ENCODE data around the gene RALGAPA1. TPM values are rescaled to one million over a fixed set of nuclear protein-coding genes. Genes with fewer than 3 reads are reported as not detected.
A peak's percentile ranks its signal among the peaks of the same experiment; 100 is the strongest.

RALGAPA1 gene
- total and polyA plus RNA-seq, 4 donors = 64.9 to 189 (median 86.1) TPM

DNA sequence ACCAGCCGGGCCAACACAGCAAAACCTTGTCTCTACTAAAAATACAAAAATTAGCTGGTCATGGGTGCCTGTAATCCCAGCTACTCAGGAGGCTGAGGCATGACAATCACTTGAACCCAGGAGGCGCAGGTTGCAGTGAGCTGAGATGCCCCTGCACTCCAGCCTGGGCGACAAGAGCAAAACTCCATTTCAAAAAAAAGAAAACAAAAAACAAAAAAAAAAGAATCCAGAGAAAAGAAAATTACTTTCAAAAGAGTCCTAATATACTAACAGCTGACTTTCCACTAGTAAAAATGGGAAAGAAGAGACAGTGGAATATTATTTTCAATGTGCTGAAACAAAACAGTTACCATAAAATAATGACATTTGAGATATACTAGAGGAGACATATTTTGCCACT lies 283.4 kb downstream of the RALGAPA1 start:
- Histone ChIP-seq H3K4me3 (ENCODE audit: low read depth, low read length) (no peak overlapping the region), H3K27me3 (ENCODE audit: control insufficient read depth, insufficient read depth, low read length) (peaks cover 14% of the 10 kb centered on the region), H3K4me1 (ENCODE audit: control insufficient read depth, insufficient read depth, low read length) (no peaks in the 10 kb centered on the region), H3K9me3 (ENCODE audit: control insufficient read depth, insufficient read depth, low read length) (peaks cover 1% of the 10 kb centered on the region), H3K27ac (ENCODE audit: low read depth, low read length) (no peak overlapping the region), H3K36me3 (ENCODE audit: control insufficient read depth, insufficient read depth, low read length) (no peaks in the 10 kb centered on the region)
- DNase-seq (ENCODE audit: low read depth in 4 of 6, low spot score in 6 of 6) = no peak
- 100% methylated on average over 2 of the region's 3 CpGs for WGBS (ENCODE audit: insufficient coverage)

DNA sequence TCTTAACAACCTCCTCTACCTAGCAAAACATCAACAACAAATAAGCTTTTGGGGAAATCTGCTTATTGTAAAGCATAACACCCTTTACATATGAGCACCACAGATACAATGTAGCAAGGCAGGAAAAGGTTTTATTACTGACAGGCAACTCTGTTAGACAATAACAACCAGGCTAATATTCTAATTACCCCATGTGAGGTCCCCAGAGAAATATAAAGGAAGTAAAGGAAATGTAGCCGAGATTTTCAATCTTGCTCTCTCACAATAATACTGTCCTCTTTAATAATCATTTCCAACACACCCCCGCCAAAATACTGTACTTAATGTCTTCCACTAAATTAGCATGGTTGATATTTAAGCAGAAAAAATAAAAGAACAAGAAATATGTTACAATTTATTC lies 289.1 kb downstream of the RALGAPA1 start:
- Histone ChIP-seq H3K36me3 (ENCODE audit: control insufficient read depth, insufficient read depth, low read length) (no peaks in the 10 kb centered on the region), H3K27me3 (ENCODE audit: control insufficient read depth, insufficient read depth, low read length) (no peaks in the 10 kb centered on the region)
- WGBS (ENCODE audit: insufficient coverage) = no CpG with 5 or more reads among the region's 2 CpGs

DNA sequence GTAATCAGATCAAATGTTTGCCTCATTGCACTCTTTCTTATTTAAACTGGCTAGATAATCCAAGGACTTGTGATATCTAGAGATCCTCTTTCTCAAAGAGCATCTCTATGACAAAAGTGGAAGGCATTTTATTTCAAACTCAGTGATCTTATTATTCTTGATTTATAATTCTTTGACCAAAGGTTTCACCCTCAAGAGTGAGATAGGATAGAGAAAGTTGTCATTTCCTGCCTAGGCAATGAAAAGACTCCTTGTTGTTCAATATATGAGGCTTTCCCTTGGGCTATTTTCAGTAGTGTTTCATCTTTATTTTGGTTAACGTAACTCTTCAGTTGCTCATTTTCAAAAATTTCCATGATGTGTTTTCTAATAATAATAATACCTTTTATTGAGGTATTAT lies 293.2 kb downstream of the RALGAPA1 start:
- no CpG with 5 or more reads among the region's 1 CpG for WGBS (ENCODE audit: insufficient coverage)
- Histone ChIP-seq H3K27ac (ENCODE audit: low read depth, low read length) (no peak overlapping the region), H3K4me1 (ENCODE audit: control insufficient read depth, insufficient read depth, low read length) (no peaks in the 10 kb centered on the region), H3K36me3 (ENCODE audit: control insufficient read depth, insufficient read depth, low read length) (no peaks in the 10 kb centered on the region), H3K4me3 (ENCODE audit: low read depth, low read length) (no peak overlapping the region), H3K9me3 (ENCODE audit: control insufficient read depth, insufficient read depth, low read length) (no peaks in the 10 kb centered on the region), H3K27me3 (ENCODE audit: control insufficient read depth, insufficient read depth, low read length) (no peaks in the 10 kb centered on the region)
- no peak for DNase-seq (ENCODE audit: low read depth in 4 of 6, low spot score in 6 of 6)

More for the DNA sequence above, 289.1 kb downstream of the RALGAPA1 start:
- Histone ChIP-seq H3K4me1 (ENCODE audit: control insufficient read depth, insufficient read depth, low read length) (no peaks in the 10 kb centered on the region), H3K27ac (ENCODE audit: low read depth, low read length) (no peak overlapping the region), H3K9me3 (ENCODE audit: control insufficient read depth, insufficient read depth, low read length) (no peaks in the 10 kb centered on the region), H3K4me3 (ENCODE audit: low read depth, low read length) (no peak overlapping the region)
- peak in 1 of 6 donors; percentile 74 for DNase-seq (ENCODE audit: low read depth in 4 of 6, low spot score in 6 of 6)

DNA sequence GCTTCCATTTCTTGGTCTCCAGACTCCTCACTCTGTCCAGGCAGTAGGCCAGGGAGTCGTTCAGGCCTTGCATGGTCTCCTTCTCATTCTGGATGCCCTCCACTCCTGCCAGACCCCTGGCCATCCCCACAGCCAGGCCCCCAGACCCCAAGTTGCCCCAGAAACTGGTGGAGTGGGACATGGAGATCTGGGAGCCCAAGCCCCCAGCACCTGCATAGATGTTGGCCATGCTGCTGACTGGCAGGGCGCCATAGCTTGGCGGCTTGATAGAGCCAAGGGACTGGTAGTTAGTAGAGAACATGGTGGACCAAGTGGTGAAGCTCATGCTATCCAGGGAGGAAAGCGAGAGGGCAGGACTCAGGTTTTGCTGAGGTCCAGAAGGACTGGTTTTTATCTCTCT lies 296.3 kb downstream of the RALGAPA1 start:
- Histone ChIP-seq H3K9me3 (ENCODE audit: control insufficient read depth, insufficient read depth, low read length) (no peaks in the 10 kb centered on the region), H3K27ac (ENCODE audit: low read depth, low read length) (no peak overlapping the region), H3K4me3 (ENCODE audit: low read depth, low read length) (no peak overlapping the region), H3K36me3 (ENCODE audit: control insufficient read depth, insufficient read depth, low read length) (no peaks in the 10 kb centered on the region), H3K4me1 (ENCODE audit: control insufficient read depth, insufficient read depth, low read length) (no peaks in the 10 kb centered on the region), H3K27me3 (ENCODE audit: control insufficient read depth, insufficient read depth, low read length) (no peaks in the 10 kb centered on the region)
- 91% methylated on average over 4 of the region's 4 CpGs for WGBS (ENCODE audit: insufficient coverage)
- no peak for DNase-seq (ENCODE audit: low read depth in 4 of 6, low spot score in 6 of 6)

DNA sequence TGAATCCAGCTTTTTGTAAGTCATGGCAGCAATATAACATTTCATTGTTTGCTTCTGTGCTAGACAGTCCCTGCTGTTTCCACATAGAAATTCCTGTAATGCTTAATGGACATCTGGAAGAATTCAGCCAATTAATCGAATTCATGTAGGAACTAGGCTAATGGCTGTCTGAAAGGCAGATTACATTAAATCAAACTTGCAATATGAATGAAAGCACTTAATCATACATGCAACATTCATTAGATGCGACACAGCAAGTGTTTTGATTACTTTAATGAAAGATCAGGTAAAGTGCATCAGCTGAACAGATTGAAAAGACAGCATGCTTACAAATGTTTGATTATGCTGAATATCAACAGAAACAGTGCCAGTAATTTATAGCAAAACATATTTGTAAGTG lies 299.2 kb downstream of the RALGAPA1 start:
- Histone ChIP-seq H3K4me1 (ENCODE audit: control insufficient read depth, insufficient read depth, low read length) (no peaks in the 10 kb centered on the region), H3K4me3 (ENCODE audit: low read depth, low read length) (no peak overlapping the region), H3K27me3 (ENCODE audit: control insufficient read depth, insufficient read depth, low read length) (no peaks in the 10 kb centered on the region), H3K9me3 (ENCODE audit: control insufficient read depth, insufficient read depth, low read length) (no peaks in the 10 kb centered on the region), H3K36me3 (ENCODE audit: control insufficient read depth, insufficient read depth, low read length) (no peaks in the 10 kb centered on the region), H3K27ac (ENCODE audit: low read depth, low read length) (no peak overlapping the region)
- DNase-seq (ENCODE audit: low read depth in 4 of 6, low spot score in 6 of 6) = peak in 1 of 6 donors; percentile 70
- no CpG with 5 or more reads among the region's 2 CpGs for WGBS (ENCODE audit: insufficient coverage)

DNA sequence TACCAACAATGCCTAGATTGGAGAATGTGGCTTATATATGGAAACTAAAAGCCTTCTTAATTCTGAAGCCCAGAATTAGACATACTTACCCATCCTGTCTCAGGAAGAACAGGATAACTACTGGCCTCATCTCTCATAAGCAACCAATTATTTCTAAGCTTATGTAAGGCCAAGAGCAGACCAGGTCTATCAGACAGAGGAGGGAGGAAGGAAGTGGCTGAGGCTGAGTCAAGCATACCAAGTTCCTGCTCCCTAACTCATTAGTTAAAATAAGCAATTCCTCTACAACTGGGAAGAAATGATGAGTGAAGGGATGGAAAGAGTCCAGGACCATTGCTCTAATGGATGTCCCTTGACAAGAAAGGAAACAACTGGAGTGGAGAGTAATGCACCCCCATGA lies 302.2 kb downstream of the RALGAPA1 start:
- DNase-seq (ENCODE audit: low read depth in 4 of 6, low spot score in 6 of 6) = no peak
- H3K4me3 ChIP-seq (ENCODE audit: low read depth, low read length) = no peak overlapping the region
- no peak overlapping the region for H3K27ac ChIP-seq (ENCODE audit: low read depth, low read length)
- no peaks in the 10 kb centered on the region for H3K27me3 ChIP-seq (ENCODE audit: control insufficient read depth, insufficient read depth, low read length)
- no peaks in the 10 kb centered on the region for H3K4me1 ChIP-seq (ENCODE audit: control insufficient read depth, insufficient read depth, low read length)
- H3K9me3 ChIP-seq (ENCODE audit: control insufficient read depth, insufficient read depth, low read length) = no peaks in the 10 kb centered on the region
- no peaks in the 10 kb centered on the region for H3K36me3 ChIP-seq (ENCODE audit: control insufficient read depth, insufficient read depth, low read length)

DNA sequence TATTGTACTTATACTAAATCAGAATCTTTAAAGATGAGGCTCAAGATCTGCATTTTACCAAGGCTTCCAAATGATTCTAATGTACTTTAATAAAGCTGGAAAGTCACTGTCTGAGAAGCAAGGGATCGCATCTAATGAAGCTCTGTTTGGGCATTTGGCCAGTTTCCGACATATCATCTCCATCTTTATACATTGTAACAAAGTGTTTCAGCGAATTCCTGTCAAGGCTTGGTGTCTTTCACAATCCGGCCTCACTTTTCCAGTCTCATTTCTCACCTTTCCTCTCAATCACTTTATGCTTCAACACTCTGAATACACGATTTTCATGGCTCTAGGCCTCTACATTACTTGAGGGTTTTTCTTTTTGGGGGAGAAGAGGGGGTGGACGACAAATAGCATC lies 302.6 kb downstream of the RALGAPA1 start:
- H3K9me3 ChIP-seq (ENCODE audit: control insufficient read depth, insufficient read depth, low read length) = no peaks in the 10 kb centered on the region
- no peaks in the 10 kb centered on the region for H3K36me3 ChIP-seq (ENCODE audit: control insufficient read depth, insufficient read depth, low read length)
- H3K27me3 ChIP-seq (ENCODE audit: control insufficient read depth, insufficient read depth, low read length) = no peaks in the 10 kb centered on the region
- H3K4me3 ChIP-seq (ENCODE audit: low read depth, low read length) = no peak overlapping the region
- no peak overlapping the region for H3K27ac ChIP-seq (ENCODE audit: low read depth, low read length)
- 100% methylated on average over 3 of the region's 6 CpGs for WGBS (ENCODE audit: insufficient coverage)
- no peaks in the 10 kb centered on the region for H3K4me1 ChIP-seq (ENCODE audit: control insufficient read depth, insufficient read depth, low read length)
- no peak for DNase-seq (ENCODE audit: low read depth in 4 of 6, low spot score in 6 of 6)

DNA sequence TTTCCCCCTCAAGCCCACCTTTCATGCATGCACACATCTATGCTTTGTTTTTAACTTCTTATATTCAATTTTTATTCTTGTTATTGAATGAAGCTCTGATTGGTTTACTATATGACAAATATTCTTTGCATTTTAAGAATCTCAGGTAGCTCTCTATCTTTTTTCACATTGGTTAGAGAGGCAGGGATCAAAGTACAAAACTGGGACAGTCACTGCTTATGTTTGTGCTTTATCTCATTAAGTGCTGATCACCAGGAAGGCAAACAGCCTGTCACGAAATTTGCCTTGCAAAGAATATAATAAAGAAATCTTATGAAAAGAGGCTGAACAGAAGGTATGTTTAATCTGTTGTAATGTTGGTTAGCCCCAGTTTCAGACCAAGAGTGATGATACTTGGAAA lies 304.8 kb downstream of the RALGAPA1 start:
- no peak for DNase-seq (ENCODE audit: low read depth in 4 of 6, low spot score in 6 of 6)
- Histone ChIP-seq H3K4me3 (ENCODE audit: low read depth, low read length) (no peak overlapping the region), H3K9me3 (ENCODE audit: control insufficient read depth, insufficient read depth, low read length) (no peaks in the 10 kb centered on the region), H3K36me3 (ENCODE audit: control insufficient read depth, insufficient read depth, low read length) (no peaks in the 10 kb centered on the region), H3K27ac (ENCODE audit: low read depth, low read length) (no peak overlapping the region), H3K4me1 (ENCODE audit: control insufficient read depth, insufficient read depth, low read length) (no peaks in the 10 kb centered on the region), H3K27me3 (ENCODE audit: control insufficient read depth, insufficient read depth, low read length) (no peaks in the 10 kb centered on the region)
- WGBS (ENCODE audit: insufficient coverage) = 67% methylated on average over 1 of the region's 1 CpG

DNA sequence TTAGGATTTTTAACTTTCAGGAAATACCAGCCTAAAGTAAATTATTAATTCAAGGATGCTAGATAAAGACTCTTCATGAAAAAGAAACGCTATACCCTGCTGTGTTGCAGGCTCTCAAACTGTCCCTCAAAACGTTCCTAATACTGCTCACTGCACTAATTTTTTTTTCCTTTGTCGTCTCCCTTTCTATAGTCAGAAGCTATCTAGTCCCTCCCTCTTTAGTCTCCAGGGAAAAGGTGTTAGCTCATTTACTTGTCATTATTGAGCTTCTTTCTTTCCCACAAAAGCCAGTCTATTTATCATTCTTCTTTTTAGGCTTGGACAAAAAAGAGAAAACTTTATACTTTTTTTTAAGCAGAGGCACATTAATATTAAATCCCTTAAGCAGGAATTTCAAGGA lies 305.4 kb downstream of the RALGAPA1 start:
- no peak overlapping the region for H3K27ac ChIP-seq (ENCODE audit: low read depth, low read length)
- WGBS (ENCODE audit: insufficient coverage) = 0% methylated on average over 1 of the region's 3 CpGs
- H3K27me3 ChIP-seq (ENCODE audit: control insufficient read depth, insufficient read depth, low read length) = no peaks in the 10 kb centered on the region

DNA sequence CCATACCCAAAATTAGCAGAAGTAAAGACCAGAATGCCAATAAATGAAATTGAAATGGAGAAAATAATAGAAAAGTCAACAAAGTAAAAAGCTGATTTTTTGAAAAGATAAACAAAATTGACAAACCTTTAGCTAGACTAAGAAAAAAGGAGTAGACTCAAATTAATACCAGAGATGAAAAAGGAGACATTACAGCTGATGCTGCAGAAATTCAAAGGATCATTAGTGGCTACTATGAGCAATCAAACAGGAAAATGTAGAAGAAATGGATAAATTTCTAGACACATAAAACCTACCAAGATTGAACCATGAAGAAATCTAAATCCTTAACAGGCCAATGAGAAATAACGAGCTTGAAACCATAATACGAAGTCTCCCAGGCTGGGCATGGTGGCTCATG lies 309.9 kb downstream of the RALGAPA1 start:
- 100% methylated on average over 2 of the region's 2 CpGs for WGBS (ENCODE audit: insufficient coverage)

More for the DNA sequence above, 305.4 kb downstream of the RALGAPA1 start:
- H3K4me3 ChIP-seq (ENCODE audit: low read depth, low read length) = no peak overlapping the region
- H3K4me1 ChIP-seq (ENCODE audit: control insufficient read depth, insufficient read depth, low read length) = no peaks in the 10 kb centered on the region
- H3K9me3 ChIP-seq (ENCODE audit: control insufficient read depth, insufficient read depth, low read length) = no peaks in the 10 kb centered on the region
- DNase-seq (ENCODE audit: low read depth in 4 of 6, low spot score in 6 of 6) = no peak
- H3K36me3 ChIP-seq (ENCODE audit: control insufficient read depth, insufficient read depth, low read length) = no peaks in the 10 kb centered on the region

More for the DNA sequence above, 309.9 kb downstream of the RALGAPA1 start:
- Histone ChIP-seq H3K27ac (ENCODE audit: low read depth, low read length) (no peak overlapping the region), H3K9me3 (ENCODE audit: control insufficient read depth, insufficient read depth, low read length) (no peaks in the 10 kb centered on the region), H3K27me3 (ENCODE audit: control insufficient read depth, insufficient read depth, low read length) (no peaks in the 10 kb centered on the region), H3K36me3 (ENCODE audit: control insufficient read depth, insufficient read depth, low read length) (no peaks in the 10 kb centered on the region), H3K4me3 (ENCODE audit: low read depth, low read length) (no peak overlapping the region), H3K4me1 (ENCODE audit: control insufficient read depth, insufficient read depth, low read length) (no peaks in the 10 kb centered on the region)
- no peak for DNase-seq (ENCODE audit: low read depth in 4 of 6, low spot score in 6 of 6)
